Loucy (cell line): Measurements from ENCODE around the gene RBP3.

ENCODE experiments used
- H2AFZ ChIP-seq: fragments of 200-600 bp; sonication (generic); 2 replicates; pipeline ENCODE4 v1.6.0; 2016; ENCODE audit warnings: antibody characterized with exemption, mild to moderate bottlenecking, low read length, moderate library complexity
- H3F3A ChIP-seq: fragments of 200-600 bp; 2 replicates; pipeline ENCODE4 v1.6.0; 2016; ENCODE audit warnings: antibody characterized with exemption, low read depth, mild to moderate bottlenecking
- H3K27me3 ChIP-seq: fragments of 200-600 bp; sonication (generic); 2 replicates; pipeline ENCODE4 v1.6.1; 2014; ENCODE audit warnings: low read length, mild to moderate bottlenecking; ENCODE audit not compliant: insufficient read depth, poor library complexity, severe bottlenecking
- H3K36me3 ChIP-seq: fragments of 200-600 bp; sonication (generic); 2 replicates; pipeline ENCODE4 v1.6.1; 2016; ENCODE audit warnings: low read length; ENCODE audit not compliant: insufficient read depth
- H3K4me1 ChIP-seq: fragments of 200-600 bp; sonication (generic); 2 replicates; pipeline ENCODE4 v1.5.1; 2014; ENCODE audit warnings: low read length, mild to moderate bottlenecking; ENCODE audit not compliant: insufficient read depth, poor library complexity, severe bottlenecking
- H3K4me2 ChIP-seq: fragments of 200-600 bp; sonication (generic); 2 replicates; pipeline ENCODE4 v1.6.0; 2014; ENCODE audit warnings: antibody characterized with exemption, low read length, low read depth, mild to moderate bottlenecking; ENCODE audit not compliant: poor library complexity, severe bottlenecking
- H3K4me3 ChIP-seq: fragments of 200-600 bp; sonication (generic); 2 replicates; pipeline ENCODE4 v1.5.1; 2014; ENCODE audit warnings: low read length, mild to moderate bottlenecking, mixed read lengths; ENCODE audit not compliant: poor library complexity, severe bottlenecking
- H3K79me2 ChIP-seq: fragments of 200-600 bp; sonication (generic); 2 replicates; pipeline ENCODE4 v1.6.1; 2014; ENCODE audit warnings: low read length; ENCODE audit not compliant: insufficient read depth
- H3K9ac ChIP-seq: fragments of 200-600 bp; sonication (generic); 2 replicates; pipeline ENCODE4 v1.6.0; 2014; ENCODE audit warnings: mild to moderate bottlenecking, low read depth, low read length, moderate library complexity; ENCODE audit not compliant: poor library complexity, severe bottlenecking
- H3K9me2 ChIP-seq: fragments of 200-600 bp; sonication (generic); replicated peaks from 2 replicates; pipeline ENCODE4 v1.6.1; 2016; ENCODE audit warnings: low read depth, low read length, mixed read lengths
- H3K9me3 ChIP-seq: fragments of 200-600 bp; sonication (generic); 2 replicates; pipeline ENCODE4 v1.6.1; 2014; ENCODE audit warnings: mild to moderate bottlenecking, antibody characterized with exemption, low read length, low read depth; ENCODE audit not compliant: insufficient read depth
- H4K20me1 ChIP-seq: fragments of 200-600 bp; sonication (generic); 2 replicates; pipeline ENCODE4 v1.6.0; 2014; ENCODE audit warnings: antibody characterized with exemption, low read length, mild to moderate bottlenecking; ENCODE audit not compliant: insufficient read depth, poor library complexity, severe bottlenecking
- CTCF ChIP-seq: fragments of 200-600 bp; sonication (generic); conservative IDR thresholded peaks from 2 replicates; pipeline ENCODE4 v1.5.1; 2014; ENCODE audit warnings: mild to moderate bottlenecking, antibody characterized with exemption, low read length
- EZH2phosphoT487 ChIP-seq: fragments of 200-600 bp; IDR thresholded peaks from 2 replicates; pipeline ENCODE4 v1.6.1; 2018; ENCODE audit warnings: antibody characterized with exemption, mild to moderate bottlenecking, moderate library complexity, borderline replicate concordance

Gene RBP3

GRCh38 chr10:47339186-47339735, 8.9 kb upstream of the RBP3 start:
- H3K36me3 ChIP-seq, result no peaks in the 10 kb centered on the region
- no peaks in the 10 kb centered on the region for H3K79me2 ChIP-seq
- no peak overlapping the region for H3K4me2 ChIP-seq
- no peak overlapping the region for H3K9ac ChIP-seq
- no peaks in the 10 kb centered on the region for H3K27me3 ChIP-seq
- H3K4me3 ChIP-seq, result no peak overlapping the region
- H3F3A ChIP-seq, result no peaks in the 10 kb centered on the region
- no peaks in the 10 kb centered on the region for H4K20me1 ChIP-seq
- TF ChIP-seq CTCF (no peak), EZH2phosphoT487 (no peak)
- no peaks in the 10 kb centered on the region for H3K9me2 ChIP-seq
- no peaks in the 10 kb centered on the region for H3K4me1 ChIP-seq
- H2AFZ ChIP-seq, result no peak overlapping the region
- no peaks in the 10 kb centered on the region for H3K9me3 ChIP-seq

- Histone ChIP-seq H2AFZ (no peak overlapping the region), H3K4me3 (no peak overlapping the region), H3K9ac (no peak overlapping the region), H3F3A (no peaks in the 10 kb centered on the region), H4K20me1 (no peaks in the 10 kb centered on the region), H3K79me2 (no peaks in the 10 kb centered on the region), H3K4me1 (no peaks in the 10 kb centered on the region), H3K27me3 (no peaks in the 10 kb centered on the region), H3K36me3 (no peaks in the 10 kb centered on the region), H3K4me2 (no peak overlapping the region), H3K9me2 (no peaks in the 10 kb centered on the region), H3K9me3 (no peaks in the 10 kb centered on the region)
- TF ChIP-seq EZH2phosphoT487 (no peak), CTCF (no peak)
Measured at GRCh38 chr10:47339759-47340607, 8.2 kb upstream of the RBP3 start.

GRCh38 chr10:47340608-47341170, 7.5 kb upstream of the RBP3 start:
- H2AFZ ChIP-seq, result no peak overlapping the region
- no peaks in the 10 kb centered on the region for H3K4me1 ChIP-seq

More at GRCh38 chr10:47340608-47341170, 7.5 kb upstream of the RBP3 start:
- no peaks in the 10 kb centered on the region for H4K20me1 ChIP-seq
- no peak overlapping the region for H3K4me3 ChIP-seq
- no peaks in the 10 kb centered on the region for H3F3A ChIP-seq
- TF ChIP-seq CTCF (peak; percentile 99), EZH2phosphoT487 (no peak)
- no peaks in the 10 kb centered on the region for H3K9me3 ChIP-seq
- H3K9ac ChIP-seq, result no peak overlapping the region
- H3K9me2 ChIP-seq, result no peaks in the 10 kb centered on the region
- H3K4me2 ChIP-seq, result no peak overlapping the region
- no peaks in the 10 kb centered on the region for H3K36me3 ChIP-seq
- no peaks in the 10 kb centered on the region for H3K27me3 ChIP-seq
- no peaks in the 10 kb centered on the region for H3K79me2 ChIP-seq
